B cell (primary cell): ENCODE measurements around the gene OR4D5. TPM values are rescaled to one million over a fixed set of nuclear protein-coding genes. Genes with fewer than 3 reads are reported as not detected.

Experiments used
- ATAC-seq: fragments of 200-7000 bp; cut with Tn5 transposase; one replicate; pipeline ENCODE4 v1.10.0; 2021; ENCODE audit warnings: low read depth, mild to moderate bottlenecking, moderate number of reproducible peaks, moderate library complexity
- CTCF ChIA-PET: fragments of 350-600 bp; sonication (Branson Sonifier 250); formaldehyde crosslinking; loops from one replicate; lab custom pipeline; 2021; ENCODE audit warnings: antibody characterized with exemption, inconsistent platforms; lab: Charles Lee
- POLR2A ChIA-PET: fragments of 350-600 bp; sonication (Branson Sonifier 250); formaldehyde crosslinking; loops from one replicate; lab custom pipeline; 2021; ENCODE audit warnings: antibody characterized with exemption; lab: Charles Lee
- DNase-seq: peaks from one replicate; pipeline ENCODE4 v3.0.0; 2013
- H2AFZ ChIP-seq: 2 replicates; pipeline ENCODE4 v1.6.1; 2012; ENCODE audit warnings: mild to moderate bottlenecking, low read depth, low read length; ENCODE audit not compliant: insufficient read depth, poor library complexity, severe bottlenecking
- H3K27ac ChIP-seq, 2 donors: 1 replicate in 1 of 2; 2 replicates in 1 of 2; pipeline ENCODE4 v1.5.1; 2012 to 2013; ENCODE audit warnings: low read length in 2 of 2, mild to moderate bottlenecking in 2 of 2, moderate library complexity in 1 of 2
- H3K27me3 ChIP-seq, 4 experiments: fragments of 200-600 bp in 1 of 4; sonication (generic) in 1 of 4; replicated peaks in 1 of 4; 1 replicate in 2 of 4; 2 replicates in 2 of 4; pipeline versions ENCODE4 v1.6.1 to v1.7.0; 2013 to 2016; ENCODE audit warnings: low read length in 3 of 4, mild to moderate bottlenecking in 2 of 4, mixed read lengths in 1 of 4, moderate library complexity in 1 of 4; ENCODE audit not compliant: insufficient read depth in 4 of 4, control insufficient read depth in 3 of 4; ENCODE audit errors: control extremely low read depth in 1 of 4
- H3K36me3 ChIP-seq, 2 experiments: replicated peaks in 1 of 2; 1 replicate in 1 of 2; 2 replicates in 1 of 2; pipeline versions ENCODE4 v1.6.1 to v1.7.1; 2013; ENCODE audit warnings: low read length in 1 of 2; ENCODE audit not compliant: insufficient read depth in 2 of 2, control insufficient read depth in 1 of 2; ENCODE audit errors: control extremely low read depth in 1 of 2, extremely low read depth in 1 of 2
- H3K4me1 ChIP-seq, 2 donors: fragments of 200-600 bp in 1 of 2; sonication (generic) in 1 of 2; 1 replicate in 1 of 2; 2 replicates in 1 of 2; pipeline versions ENCODE4 v1.5.1 to v1.6.1; 2013 to 2017; ENCODE audit warnings: low read length in 2 of 2; ENCODE audit not compliant: control insufficient read depth in 2 of 2, insufficient read depth in 2 of 2
- H3K4me2 ChIP-seq: replicated peaks from 2 replicates; pipeline ENCODE3; 2012; ENCODE audit warnings: mild to moderate bottlenecking, low read depth, low read length; ENCODE audit not compliant: poor library complexity, severe bottlenecking
- H3K4me3 ChIP-seq, 5 experiments: fragments of 200-600 bp in 1 of 5; sonication (generic) in 1 of 5; 1 replicate in 3 of 5; 2 replicates in 2 of 5; pipeline versions ENCODE4 v1.5.1 to v1.7.0; 2011 to 2016; ENCODE audit warnings: low read length in 4 of 5, mild to moderate bottlenecking in 4 of 5, low read depth in 2 of 5, control low read depth in 1 of 5, moderate library complexity in 1 of 5; ENCODE audit not compliant: insufficient read depth in 1 of 5; ENCODE audit errors: control extremely low read depth in 1 of 5, extremely low read depth in 1 of 5
- H3K79me2 ChIP-seq: fragments of 200-600 bp; sonication (generic); one replicate; pipeline ENCODE4 v1.6.0; 2016; ENCODE audit warnings: low read length; ENCODE audit not compliant: control insufficient read depth, insufficient read depth
- H3K9ac ChIP-seq: fragments of 200-600 bp; sonication (generic); 2 replicates; pipeline ENCODE4 v1.6.1; 2017; ENCODE audit warnings: mild to moderate bottlenecking, low read length, moderate library complexity
- H3K9me3 ChIP-seq, 3 donors: one replicate each; pipeline versions ENCODE4 v1.6.1 to v1.7.1; 2013; ENCODE audit warnings: low read length in 2 of 3; ENCODE audit not compliant: control insufficient read depth in 2 of 3, insufficient read depth in 1 of 3; ENCODE audit errors: control extremely low read depth in 1 of 3
- H4K20me1 ChIP-seq: 2 replicates; pipeline ENCODE4 v1.6.0; 2012; ENCODE audit warnings: mild to moderate bottlenecking, low read length; ENCODE audit not compliant: insufficient read depth, control insufficient read depth, poor library complexity, severe bottlenecking
- H3K27ac Mint-ChIP-seq: one replicate; pipeline ENCODE4 v1.8.0; 2021; ENCODE audit warnings: mixed read lengths
- H3K27me3 Mint-ChIP-seq: one replicate; pipeline ENCODE4 v1.8.0; 2021; ENCODE audit warnings: mixed read lengths
- H3K4me1 Mint-ChIP-seq: one replicate; pipeline ENCODE4 v1.8.0; 2021; ENCODE audit warnings: mixed read lengths
- H3K4me3 Mint-ChIP-seq: one replicate; pipeline ENCODE4 v1.8.0; 2021; ENCODE audit warnings: mixed read lengths
- H3K9me3 Mint-ChIP-seq: one replicate; pipeline ENCODE4 v1.8.0; 2022; ENCODE audit warnings: mixed read lengths; ENCODE audit not compliant: insufficient read depth
- EZH2 ChIP-seq: IDR thresholded peaks from 2 replicates; pipeline ENCODE4 v1.6.1; 2012; ENCODE audit warnings: borderline replicate concordance, low read depth, mild to moderate bottlenecking, moderate library complexity, low read length; ENCODE audit not compliant: insufficient read depth, poor library complexity, severe bottlenecking
- WGBS: methylation state at CpG from one replicate; pipeline ENCODE4 v1.1.5; 2013; ENCODE audit warnings: missing lambda C conversion rate; ENCODE audit not compliant: insufficient coverage; 5-methylcytosine and 5-hydroxymethylcytosine counted together
- intact Hi-C: fragments of 100-400 bp; cut with micrococcal nuclease; formaldehyde crosslinking; loops from one replicate; pipeline ENCODE4 v1.10.0; 2022
- polyA plus RNA-seq: library from polyadenylated mRNA; depleted of rRNA; stranded (reverse); fragments of >200 nt; gene quantifications from 2 replicates; pipeline ENCODE4 v1.2.3, GENCODE V29; 2012
- total RNA-seq, 2 donors: library from RNA; stranded (reverse); fragments of 120-200 nt in 1 of 2; gene quantifications; 1 replicate in 1 of 2; 2 replicates in 1 of 2; pipeline versions ENCODE4 v1.2.3 to v1.2.4, GENCODE V29; 2013 to 2022
- TF ChIP-seq, protein P1 (sequence below): fragments of 200-600 bp; IDR thresholded peaks from one replicate; pipeline ENCODE4 v1.8.0; 2022; ENCODE audit warnings: antibody characterized with exemption, mild to moderate bottlenecking

OR4D5 gene
- total and polyA plus RNA-seq, 2 donors (not counting 1 experiment from before 2014, with no cell fraction given), result not detected

- Mint-ChIP-seq H3K4me3 (no peak overlapping the region), H3K27ac (no peak overlapping the region), H3K4me1 (no peaks in the 10 kb centered on the region), H3K9me3 (no peaks in the 10 kb centered on the region), H3K27me3 (peaks cover 9% of the 10 kb centered on the region)
- WGBS, result no CpG with 5 or more reads among the region's 2 CpGs
- Histone ChIP-seq H2AFZ (no peak overlapping the region), H3K4me1 (no peaks in the 10 kb centered on the region), H4K20me1 (no peaks in the 10 kb centered on the region), H3K27me3 (no peaks in the 10 kb centered on the region), H3K36me3 (no peaks in the 10 kb centered on the region), H3K9ac (no peak overlapping the region), H3K79me2 (no peaks in the 10 kb centered on the region), H3K9me3 (no peaks in the 10 kb centered on the region), H3K4me2 (no peak overlapping the region), H3K27ac (no peak overlapping the region), H3K4me3 (no peak overlapping the region)
- TF ChIP-seq, protein P1, sequence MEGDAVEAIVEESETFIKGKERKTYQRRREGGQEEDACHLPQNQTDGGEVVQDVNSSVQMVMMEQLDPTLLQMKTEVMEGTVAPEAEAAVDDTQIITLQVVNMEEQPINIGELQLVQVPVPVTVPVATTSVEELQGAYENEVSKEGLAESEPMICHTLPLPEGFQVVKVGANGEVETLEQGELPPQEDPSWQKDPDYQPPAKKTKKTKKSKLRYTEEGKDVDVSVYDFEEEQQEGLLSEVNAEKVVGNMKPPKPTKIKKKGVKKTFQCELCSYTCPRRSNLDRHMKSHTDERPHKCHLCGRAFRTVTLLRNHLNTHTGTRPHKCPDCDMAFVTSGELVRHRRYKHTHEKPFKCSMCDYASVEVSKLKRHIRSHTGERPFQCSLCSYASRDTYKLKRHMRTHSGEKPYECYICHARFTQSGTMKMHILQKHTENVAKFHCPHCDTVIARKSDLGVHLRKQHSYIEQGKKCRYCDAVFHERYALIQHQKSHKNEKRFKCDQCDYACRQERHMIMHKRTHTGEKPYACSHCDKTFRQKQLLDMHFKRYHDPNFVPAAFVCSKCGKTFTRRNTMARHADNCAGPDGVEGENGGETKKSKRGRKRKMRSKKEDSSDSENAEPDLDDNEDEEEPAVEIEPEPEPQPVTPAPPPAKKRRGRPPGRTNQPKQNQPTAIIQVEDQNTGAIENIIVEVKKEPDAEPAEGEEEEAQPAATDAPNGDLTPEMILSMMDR, result no peak
- TF ChIP-seq EZH2, result no peak
- ChIA-PET CTCF (no interaction called here), POLR2A (no interaction called here)
- intact Hi-C loops, result no loop called here
- DNase-seq (no peak), ATAC-seq (no peak)
Measured at GRCh38 chr11:123903932-123904331, 35.5 kb upstream of the OR4D5 start.

GRCh38 chr11:123904932-123905331 is 34.5 kb upstream of the OR4D5 start:
- 77% methylated on average over 1 of the region's 3 CpGs for WGBS
- H3K9ac ChIP-seq, result no peak overlapping the region
- H3K79me2 ChIP-seq, result no peaks in the 10 kb centered on the region
- Mint-ChIP-seq H3K9me3 (no peaks in the 10 kb centered on the region), H3K4me1 (no peaks in the 10 kb centered on the region), H3K27me3 (peaks cover 10% of the 10 kb centered on the region), H3K4me3 (no peak overlapping the region), H3K27ac (no peak overlapping the region)
- H3K36me3 ChIP-seq, result no peaks in the 10 kb centered on the region
- ATAC-seq (no peak), DNase-seq (no peak)
- POLR2A ChIA-PET, result no interaction called here
- intact Hi-C loops, result no loop called here
- TF ChIP-seq EZH2, result no peak
- TF ChIP-seq, protein P1, result no peak
- H3K4me2 ChIP-seq, result no peak overlapping the region
- H2AFZ ChIP-seq, result no peak overlapping the region
- no peak overlapping the region for H3K4me3 ChIP-seq
- CTCF ChIA-PET, result no interaction called here
- H3K4me1 ChIP-seq, result no peaks in the 10 kb centered on the region
- no peaks in the 10 kb centered on the region for H3K27me3 ChIP-seq
- H4K20me1 ChIP-seq, result no peaks in the 10 kb centered on the region
- H3K9me3 ChIP-seq, result no peaks in the 10 kb centered on the region
- H3K27ac ChIP-seq, result no peak overlapping the region
